Measurements from ENCODE around the gene MNX1. TPM values are rescaled to one million over a fixed set of nuclear protein-coding genes. Genes with fewer than 3 reads are reported as not detected.

MNX1 gene
- total RNA-seq, 5 donors from 2014 or later (not counting 1 experiment from before 2014, with no cell fraction given), result 0.10 to 0.30 TPM; not detected in 3

- H3K27ac ChIP-seq (ENCODE audit: low read length), result no peak overlapping the region
- H3K4me3 ChIP-seq (ENCODE audit: control insufficient read depth in 1 of 2, extremely low read depth in 1 of 2, low read length in 1 of 2), result no peak overlapping the region
- Mint-ChIP-seq H3K36me3 (no peaks in the 10 kb centered on the region), H3K4me1 (no peaks in the 10 kb centered on the region), H3K9me3 (no peaks in the 10 kb centered on the region), H3K27ac (no peak overlapping the region), H3K4me3 (no peak overlapping the region), H3K27me3 (peaks cover 4 to 6% of the 10 kb centered on the region in 2 donors)
- ChIA-PET POLR2A (no interaction called here), CTCF (no interaction called here)
- no peaks in the 10 kb centered on the region for H3K9me3 ChIP-seq
- ATAC-seq (replicated peaks in 1 of 4) (no peak), DNase-seq (no peak)
- no peaks in the 10 kb centered on the region for H3K36me3 ChIP-seq (ENCODE audit: control insufficient read depth in 2 of 2, extremely low read depth in 1 of 2, insufficient read depth in 1 of 2, low read length in 1 of 2)
- peaks cover 0 to 11% of the 10 kb centered on the region in 2 experiments for H3K27me3 ChIP-seq (replicated peaks in 1 of 2; ENCODE audit: control insufficient read depth in 2 of 2, extremely low read depth in 1 of 2, insufficient read depth in 2 of 2, low read length in 1 of 2)
- 63% methylated on average over 5 of the region's 12 CpGs for WGBS (ENCODE audit: insufficient coverage)
- H3K4me1 ChIP-seq (ENCODE audit: control insufficient read depth in 1 of 2, extremely low read depth in 1 of 2, insufficient read depth in 2 of 2, low read length in 2 of 2), result no peaks in the 10 kb centered on the region
These were observed 33.3 kb upstream of the MNX1 start for GRCh38 chr7:157043745-157044144.

DNA sequence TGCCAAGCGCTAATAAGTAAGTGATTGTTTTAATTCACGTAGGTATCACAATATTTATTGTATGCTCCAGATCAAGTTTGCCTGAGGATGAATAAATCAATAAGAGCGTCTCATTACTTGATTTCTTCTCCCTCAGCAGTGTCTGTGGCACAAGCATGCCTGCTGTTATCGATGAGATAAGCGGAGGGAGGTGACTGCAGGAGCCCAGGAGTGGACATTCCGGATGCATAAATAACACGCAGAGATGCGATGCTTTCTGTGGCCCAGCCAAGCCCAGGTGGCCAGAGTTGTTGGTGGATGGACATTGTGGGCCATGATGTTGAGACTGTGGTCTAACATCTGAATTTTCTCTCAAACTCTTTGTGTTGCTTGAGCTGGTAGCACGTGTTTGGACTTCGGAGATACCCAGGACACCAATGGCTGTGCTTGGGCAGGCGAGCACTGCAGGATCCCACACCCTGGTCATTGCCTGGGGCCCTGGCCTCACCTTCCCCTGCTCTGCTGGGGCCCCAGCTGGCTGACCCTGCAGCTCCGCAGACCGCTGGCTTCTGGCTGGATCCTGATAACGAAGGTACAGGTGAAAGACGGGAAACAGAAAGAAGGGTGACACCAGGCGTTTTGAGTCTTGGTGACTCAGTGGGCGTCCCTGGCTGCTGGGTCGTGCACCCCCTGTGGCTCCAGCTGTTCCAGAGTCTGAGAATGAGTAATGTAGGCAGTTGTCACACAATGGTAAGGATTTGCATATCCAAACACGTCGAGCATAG lies 31.2 kb upstream of the MNX1 start:
- Mint-ChIP-seq H3K4me3 (no peak overlapping the region), H3K27me3 (peaks cover 10 to 11% of the 10 kb centered on the region in 2 donors), H3K9me3 (no peaks in the 10 kb centered on the region), H3K4me1 (no peaks in the 10 kb centered on the region), H3K36me3 (no peaks in the 10 kb centered on the region), H3K27ac (no peak overlapping the region)
- ChIA-PET POLR2A (no interaction called here), CTCF (no interaction called here)
- DNase-seq, result no peak
- no peak overlapping the region for H3K27ac ChIP-seq (ENCODE audit: low read length)
- no peaks in the 10 kb centered on the region for H3K9me3 ChIP-seq
- H3K4me1 ChIP-seq (ENCODE audit: control insufficient read depth in 1 of 2, extremely low read depth in 1 of 2, insufficient read depth in 2 of 2, low read length in 2 of 2), result no peaks in the 10 kb centered on the region
- H3K27me3 ChIP-seq (replicated peaks in 1 of 2; ENCODE audit: control insufficient read depth in 2 of 2, extremely low read depth in 1 of 2, insufficient read depth in 2 of 2, low read length in 1 of 2), result peaks cover 0 to 22% of the 10 kb centered on the region in 2 experiments
- H3K36me3 ChIP-seq (ENCODE audit: control insufficient read depth in 2 of 2, extremely low read depth in 1 of 2, insufficient read depth in 1 of 2, low read length in 1 of 2), result no peaks in the 10 kb centered on the region
- no peak for ATAC-seq (replicated peaks in 1 of 4)
- WGBS (ENCODE audit: insufficient coverage), result 77% methylated on average over 17 of the region's 20 CpGs
- no peak overlapping the region for H3K4me3 ChIP-seq (ENCODE audit: control insufficient read depth in 1 of 2, extremely low read depth in 1 of 2, low read length in 1 of 2)

DNA sequence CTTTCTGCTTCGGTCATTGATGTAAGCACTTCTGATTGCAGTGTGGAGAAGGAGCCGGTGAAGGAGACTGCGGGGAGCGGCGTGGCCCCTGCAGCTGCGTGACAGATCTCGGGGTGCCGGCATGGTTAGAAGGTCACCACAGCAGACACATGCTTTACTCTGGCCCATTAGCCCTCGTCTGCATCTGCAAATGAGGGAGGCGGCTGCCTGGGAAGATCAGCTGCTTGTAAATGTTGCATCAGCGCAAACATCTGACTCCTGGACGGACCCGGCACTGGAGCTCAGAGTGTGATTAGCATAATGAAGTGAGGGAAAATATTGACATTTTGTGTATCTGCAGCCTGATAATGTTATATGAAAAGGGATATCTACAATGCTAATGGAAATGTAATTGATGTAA lies 30.5 kb upstream of the MNX1 start:
- no peak overlapping the region for H3K4me3 ChIP-seq (ENCODE audit: control insufficient read depth in 1 of 2, extremely low read depth in 1 of 2, low read length in 1 of 2)
- H3K27me3 ChIP-seq (replicated peaks in 1 of 2; ENCODE audit: control insufficient read depth in 2 of 2, extremely low read depth in 1 of 2, insufficient read depth in 2 of 2, low read length in 1 of 2), result peaks cover 0 to 22% of the 10 kb centered on the region in 2 experiments
- H3K36me3 Mint-ChIP-seq, result no peaks in the 10 kb centered on the region
- ATAC-seq (replicated peaks in 1 of 4) (no peak), DNase-seq (no peak)
- no peaks in the 10 kb centered on the region for H3K36me3 ChIP-seq (ENCODE audit: control insufficient read depth in 2 of 2, extremely low read depth in 1 of 2, insufficient read depth in 1 of 2, low read length in 1 of 2)
- no peaks in the 10 kb centered on the region for H3K4me1 Mint-ChIP-seq
- no peaks in the 10 kb centered on the region for H3K9me3 ChIP-seq
- peaks cover 0 to 4% (median 0%) of the 10 kb centered on the region in 3 donors for H3K9me3 Mint-ChIP-seq
- no peak overlapping the region for H3K27ac ChIP-seq (ENCODE audit: low read length)
- no peak overlapping the region for H3K27ac Mint-ChIP-seq
- ChIA-PET POLR2A (no interaction called here), CTCF (no interaction called here)
- 68% methylated on average over 8 of the region's 13 CpGs for WGBS (ENCODE audit: insufficient coverage)
- no peak overlapping the region for H3K4me3 Mint-ChIP-seq
- H3K27me3 Mint-ChIP-seq, result peaks cover 15 to 18% of the 10 kb centered on the region in 2 donors
- H3K4me1 ChIP-seq (ENCODE audit: control insufficient read depth in 1 of 2, extremely low read depth in 1 of 2, insufficient read depth in 2 of 2, low read length in 2 of 2), result no peaks in the 10 kb centered on the region

DNA sequence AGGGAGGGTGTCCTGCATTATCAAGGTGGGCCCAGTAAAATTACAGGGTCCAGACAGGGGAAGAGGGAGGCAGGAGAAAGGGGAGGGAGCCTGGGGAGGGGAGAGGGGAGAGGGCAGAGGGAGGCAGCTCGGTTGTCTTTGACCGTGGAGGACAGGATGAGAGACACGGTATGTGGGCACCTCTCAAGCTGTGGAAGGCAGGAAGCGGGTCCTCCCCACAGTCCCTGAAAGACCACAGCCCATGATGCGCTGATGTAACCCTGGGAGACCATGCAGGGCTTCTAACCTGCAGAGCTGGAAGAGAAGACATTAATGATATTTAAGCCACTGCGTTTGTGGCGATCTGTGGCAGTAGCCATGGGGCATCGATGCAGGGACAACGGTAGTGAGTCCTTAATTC lies 27.2 kb upstream of the MNX1 start:
- ATAC-seq (replicated peaks in 1 of 4) (no peak), DNase-seq (no peak)
- WGBS (ENCODE audit: insufficient coverage), result 64% methylated on average over 8 of the region's 9 CpGs
- peaks cover 0 to 6% (median 0%) of the 10 kb centered on the region in 3 donors for H3K9me3 Mint-ChIP-seq
- no peaks in the 10 kb centered on the region for H3K4me1 Mint-ChIP-seq
- no peaks in the 10 kb centered on the region for H3K36me3 ChIP-seq (ENCODE audit: control insufficient read depth in 2 of 2, extremely low read depth in 1 of 2, insufficient read depth in 1 of 2, low read length in 1 of 2)
- no peak overlapping the region for H3K4me3 Mint-ChIP-seq
- H3K27me3 ChIP-seq (replicated peaks in 1 of 2; ENCODE audit: control insufficient read depth in 2 of 2, extremely low read depth in 1 of 2, insufficient read depth in 2 of 2, low read length in 1 of 2), result peaks cover 0 to 38% of the 10 kb centered on the region in 2 experiments
- ChIA-PET CTCF (no interaction called here), POLR2A (no interaction called here)
- H3K27me3 Mint-ChIP-seq, result peaks cover 27 to 32% of the 10 kb centered on the region in 2 donors
- no peaks in the 10 kb centered on the region for H3K9me3 ChIP-seq
- no peak overlapping the region for H3K27ac ChIP-seq (ENCODE audit: low read length)
- no peak overlapping the region for H3K4me3 ChIP-seq (ENCODE audit: control insufficient read depth in 1 of 2, extremely low read depth in 1 of 2, low read length in 1 of 2)
- H3K27ac Mint-ChIP-seq, result no peak overlapping the region
- H3K36me3 Mint-ChIP-seq, result no peaks in the 10 kb centered on the region
- H3K4me1 ChIP-seq (ENCODE audit: control insufficient read depth in 1 of 2, extremely low read depth in 1 of 2, insufficient read depth in 2 of 2, low read length in 2 of 2), result no peaks in the 10 kb centered on the region

- no peak overlapping the region for H3K27ac ChIP-seq (ENCODE audit: low read length)
- H3K9me3 ChIP-seq, result no peaks in the 10 kb centered on the region
- no peaks in the 10 kb centered on the region for H3K4me1 ChIP-seq (ENCODE audit: control insufficient read depth in 1 of 2, extremely low read depth in 1 of 2, insufficient read depth in 2 of 2, low read length in 2 of 2)
- H3K27me3 ChIP-seq (replicated peaks in 1 of 2; ENCODE audit: control insufficient read depth in 2 of 2, extremely low read depth in 1 of 2, insufficient read depth in 2 of 2, low read length in 1 of 2), result peaks cover 0 to 44% of the 10 kb centered on the region in 2 experiments
- peaks cover 29 to 34% of the 10 kb centered on the region in 2 donors for H3K27me3 Mint-ChIP-seq
- CTCF ChIA-PET, result no interaction called here
- POLR2A ChIA-PET, result no interaction called here
- no peaks in the 10 kb centered on the region for H3K36me3 ChIP-seq (ENCODE audit: control insufficient read depth in 2 of 2, extremely low read depth in 1 of 2, insufficient read depth in 1 of 2, low read length in 1 of 2)
- no peaks in the 10 kb centered on the region for H3K4me1 Mint-ChIP-seq
- ATAC-seq (replicated peaks in 1 of 4), result no peak
- H3K4me3 ChIP-seq (ENCODE audit: control insufficient read depth in 1 of 2, extremely low read depth in 1 of 2, low read length in 1 of 2), result no peak overlapping the region
- DNase-seq, result no peak
- no peak overlapping the region for H3K4me3 Mint-ChIP-seq
- H3K27ac Mint-ChIP-seq, result no peak overlapping the region
- no peaks in the 10 kb centered on the region for H3K36me3 Mint-ChIP-seq
- 100% methylated on average over 3 of the region's 4 CpGs for WGBS (ENCODE audit: insufficient coverage)
- H3K9me3 Mint-ChIP-seq, result peaks cover 0 to 6% (median 0%) of the 10 kb centered on the region in 3 donors
These were observed 26.6 kb upstream of the MNX1 start for GRCh38 chr7:157037028-157037427.

DNA sequence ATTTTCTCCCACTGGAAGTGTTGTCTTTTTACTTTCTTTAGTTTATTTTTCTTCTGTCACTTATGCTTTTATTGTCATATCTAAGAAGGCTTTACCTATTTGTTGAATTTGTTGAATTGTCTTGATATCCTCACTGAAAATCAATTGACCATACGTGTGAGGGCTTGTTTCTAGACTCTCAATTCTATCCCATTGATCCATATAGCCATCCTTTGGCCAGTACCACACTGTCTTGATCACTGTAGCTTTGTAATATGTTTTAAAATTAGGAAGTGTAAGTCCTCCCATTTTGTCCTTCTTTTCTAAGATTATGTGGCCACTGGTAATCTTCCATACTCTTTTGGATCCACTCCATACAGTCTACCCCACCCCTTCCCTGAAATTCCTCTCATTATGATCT lies 25.5 kb upstream of the MNX1 start:
- Histone ChIP-seq H3K27ac (ENCODE audit: low read length) (no peak overlapping the region), H3K4me3 (ENCODE audit: control insufficient read depth in 1 of 2, extremely low read depth in 1 of 2, low read length in 1 of 2) (no peak overlapping the region), H3K4me1 (ENCODE audit: control insufficient read depth in 1 of 2, extremely low read depth in 1 of 2, insufficient read depth in 2 of 2, low read length in 2 of 2) (no peaks in the 10 kb centered on the region), H3K27me3 (replicated peaks in 1 of 2; ENCODE audit: control insufficient read depth in 2 of 2, extremely low read depth in 1 of 2, insufficient read depth in 2 of 2, low read length in 1 of 2) (peaks cover 0 to 48% of the 10 kb centered on the region in 2 experiments), H3K9me3 (no peaks in the 10 kb centered on the region), H3K36me3 (ENCODE audit: control insufficient read depth in 2 of 2, extremely low read depth in 1 of 2, insufficient read depth in 1 of 2, low read length in 1 of 2) (no peaks in the 10 kb centered on the region)
- CTCF ChIA-PET, result no interaction called here
- no CpG with 5 or more reads among the region's 1 CpG for WGBS (ENCODE audit: insufficient coverage)
- Mint-ChIP-seq H3K27me3 (peaks cover 30 to 39% of the 10 kb centered on the region in 2 donors), H3K27ac (no peak overlapping the region), H3K4me3 (no peak overlapping the region), H3K36me3 (no peaks in the 10 kb centered on the region), H3K9me3 (peaks cover 0 to 6% (median 0%) of the 10 kb centered on the region in 3 donors), H3K4me1 (no peaks in the 10 kb centered on the region)
- POLR2A ChIA-PET, result no interaction called here
- DNase-seq, result no peak
- no peak for ATAC-seq (replicated peaks in 1 of 4)
